H1 (cell line): Measurements from ENCODE around the gene INPP5A. TPM values are rescaled to one million over a fixed set of nuclear protein-coding genes. Genes with fewer than 3 reads are reported as not detected.

Experiments used
- CTCF ChIA-PET: fragments of 300-600 bp; sonication (Branson Sonifier 250); formaldehyde crosslinking; loops from one replicate; lab custom pipeline; 2021; ENCODE audit not compliant: partially characterized antibody; lab: Charles Lee
- POLR2A ChIA-PET: fragments of 300-600 bp; sonication (Branson Sonifier 250); formaldehyde crosslinking; loops from one replicate; lab custom pipeline; 2021; ENCODE audit warnings: inconsistent platforms; ENCODE audit not compliant: partially characterized antibody; lab: Charles Lee
- DNase-seq, 2 experiments: peaks; one replicate each; pipeline versions ENCODE4 v3.0.0 to v3.0.0-alpha.2; 2010 to 2022; ENCODE audit warnings: low spot score in 2 of 2, low read depth in 1 of 2, mixed read lengths in 1 of 2
- FAIRE-seq: peaks from 2 replicates; lab custom pipeline; 2011; peaks lifted over from hg19 to GRCh38; lab: Jason Lieb, UNC
- H2AFZ ChIP-seq: 2 replicates; pipeline ENCODE4 v1.8.1; 2012; ENCODE audit warnings: low read length, inconsistent platforms
- H2AK5ac ChIP-seq: 2 replicates; pipeline ENCODE4 v1.6.1; 2013; ENCODE audit warnings: low read depth, low read length
- H2BK120ac ChIP-seq: replicated peaks from 2 replicates; pipeline ENCODE3; 2013; ENCODE audit warnings: low read depth, low read length, inconsistent platforms
- H2BK12ac ChIP-seq: 2 replicates; pipeline ENCODE4 v1.6.1; 2013; ENCODE audit warnings: low read depth, low read length
- H2BK15ac ChIP-seq: 2 replicates; pipeline ENCODE4 v1.6.1; 2013; ENCODE audit warnings: low read length
- H2BK20ac ChIP-seq: 2 replicates; pipeline ENCODE4 v1.6.1; 2013; ENCODE audit warnings: low read length
- H2BK5ac ChIP-seq: 2 replicates; pipeline ENCODE4 v1.6.1; 2013; ENCODE audit warnings: low read depth, low read length
- H3K14ac ChIP-seq: 2 replicates; pipeline ENCODE4 v1.6.1; 2013; ENCODE audit warnings: inconsistent platforms; ENCODE audit not compliant: insufficient read length
- H3K18ac ChIP-seq: 2 replicates; pipeline ENCODE4 v1.6.1; 2013; ENCODE audit warnings: low read length; ENCODE audit errors: extremely low read depth
- H3K23ac ChIP-seq: 2 replicates; pipeline ENCODE4 v1.6.1; 2013; ENCODE audit warnings: inconsistent platforms; ENCODE audit not compliant: insufficient read length
- H3K23me2 ChIP-seq: 2 replicates; pipeline ENCODE4 v1.6.1; 2013; ENCODE audit warnings: low read depth, low read length
- H3K27ac ChIP-seq: 2 replicates; pipeline ENCODE4 v1.6.1; 2011; ENCODE audit warnings: low read depth, low read length, inconsistent platforms
- H3K27me3 ChIP-seq, 4 experiments: replicated peaks in 1 of 4; 1 replicate in 1 of 4; 2 replicates in 3 of 4; pipeline versions ENCODE4 v1.6.1 to v1.8.1; 2011 to 2013; ENCODE audit warnings: low read length in 3 of 4, mild to moderate bottlenecking in 3 of 4, inconsistent platforms in 2 of 4, mixed read lengths in 2 of 4, moderate library complexity in 1 of 4; ENCODE audit not compliant: control insufficient read depth in 3 of 4, insufficient read depth in 3 of 4; ENCODE audit errors: extremely low read depth in 1 of 4
- H3K36me3 ChIP-seq, 4 experiments: 2 replicates each; pipeline versions ENCODE4 v1.6.1 to v1.8.1; 2011 to 2013; ENCODE audit warnings: mild to moderate bottlenecking in 4 of 4, low read length in 3 of 4, moderate library complexity in 2 of 4, control low read depth in 1 of 4, inconsistent platforms in 1 of 4; ENCODE audit not compliant: insufficient read depth in 4 of 4, control insufficient read depth in 2 of 4
- H3K4ac ChIP-seq: replicated peaks from 2 replicates; pipeline ENCODE3; 2013; ENCODE audit warnings: low read length, low read depth, mixed read lengths, inconsistent platforms; ENCODE audit not compliant: insufficient read length
- H3K4me1 ChIP-seq, 4 experiments: replicated peaks in 1 of 4; 1 replicate in 1 of 4; 2 replicates in 3 of 4; pipeline versions ENCODE4 v1.6.1 to v1.8.1; 2011 to 2013; ENCODE audit warnings: low read length in 3 of 4, inconsistent platforms in 2 of 4, mixed read lengths in 1 of 4; ENCODE audit not compliant: insufficient read depth in 4 of 4, control insufficient read depth in 3 of 4
- H3K4me2 ChIP-seq, 2 experiments: 2 replicates each; pipeline versions ENCODE4 v1.6.1 to v1.8.1; 2011 to 2013; ENCODE audit warnings: low read depth in 2 of 2, low read length in 2 of 2, control low read depth in 1 of 2, inconsistent platforms in 1 of 2, mild to moderate bottlenecking in 1 of 2; ENCODE audit not compliant: insufficient read depth in 1 of 2
- H3K4me3 ChIP-seq, 4 experiments: fragments of 200-600, 300-600 bp in 1 of 4; sonication (generic), shearing (Covaris generic), sonication (Bioruptor Twin) in 1 of 4; 2 replicates each; pipeline versions ENCODE4 v1.5.1 to v1.8.1; 2011 to 2016; ENCODE audit warnings: low read length in 4 of 4, low read depth in 3 of 4, control low read depth in 2 of 4, inconsistent platforms in 2 of 4, mild to moderate bottlenecking in 2 of 4, mixed read lengths in 1 of 4, moderate library complexity in 1 of 4; ENCODE audit not compliant: insufficient read depth in 2 of 4; ENCODE audit errors: extremely low read depth in 1 of 4
- H3K56ac ChIP-seq: replicated peaks from 2 replicates; pipeline ENCODE3; 2013; ENCODE audit warnings: low read depth, mild to moderate bottlenecking, mixed read lengths, low read length, inconsistent platforms; ENCODE audit not compliant: insufficient read length
- H3K79me1 ChIP-seq: 2 replicates; pipeline ENCODE4 v1.6.1; 2013; ENCODE audit warnings: low read depth, low read length, control low read depth
- H3K79me2 ChIP-seq, 2 experiments: 2 replicates each; pipeline versions ENCODE4 v1.6.1 to v1.8.1; 2012 to 2013; ENCODE audit warnings: low read length in 2 of 2, mild to moderate bottlenecking in 2 of 2, inconsistent platforms in 1 of 2; ENCODE audit not compliant: insufficient read depth in 2 of 2, control insufficient read depth in 1 of 2
- H3K9ac ChIP-seq, 4 experiments: replicated peaks in 1 of 4; 1 replicate in 1 of 4; 2 replicates in 3 of 4; pipeline versions ENCODE4 v1.6.1 to v1.8.1; 2011 to 2013; ENCODE audit warnings: low read depth in 3 of 4, low read length in 3 of 4, control low read depth in 2 of 4, mild to moderate bottlenecking in 2 of 4, moderate library complexity in 2 of 4, inconsistent platforms in 1 of 4; ENCODE audit errors: extremely low read depth in 1 of 4
- H3K9me3 ChIP-seq, 2 experiments: 2 replicates each; pipeline versions ENCODE4 v1.6.1 to v1.8.1; 2012 to 2013; ENCODE audit warnings: mild to moderate bottlenecking in 2 of 2, moderate library complexity in 2 of 2, control low read depth in 1 of 2, inconsistent platforms in 1 of 2, low read depth in 1 of 2, low read length in 1 of 2, mixed read lengths in 1 of 2; ENCODE audit not compliant: insufficient read depth in 2 of 2
- H4K20me1 ChIP-seq, 2 experiments: replicated peaks in 1 of 2; 2 replicates each; pipeline versions ENCODE3 to v1.8.1; 2011 to 2013; ENCODE audit warnings: inconsistent platforms in 2 of 2, low read length in 2 of 2, mild to moderate bottlenecking in 1 of 2; ENCODE audit not compliant: insufficient read depth in 2 of 2, control insufficient read depth in 1 of 2
- H4K5ac ChIP-seq: 2 replicates; pipeline ENCODE4 v1.6.1; 2013; ENCODE audit warnings: low read length, low read depth, mixed read lengths, inconsistent platforms; ENCODE audit not compliant: insufficient read length
- H4K8ac ChIP-seq: 2 replicates; pipeline ENCODE4 v1.8.0; 2013; ENCODE audit warnings: mild to moderate bottlenecking, moderate library complexity, low read length, inconsistent platforms; ENCODE audit not compliant: insufficient read depth; ENCODE audit errors: extremely low read depth
- H4K91ac ChIP-seq: replicated peaks from 2 replicates; pipeline ENCODE3; 2013; ENCODE audit warnings: low read length, mixed read lengths, inconsistent platforms; ENCODE audit not compliant: insufficient read length
- BACH1 ChIP-seq: IDR thresholded peaks from 2 replicates; pipeline ENCODE4 v1.6.1; 2012; ENCODE audit warnings: low read length, improper control_type of control experiment
- CEBPB ChIP-seq: IDR thresholded peaks from 2 replicates; pipeline ENCODE4 v1.6.1; 2012; ENCODE audit warnings: low read depth, low read length
- GTF2F1 ChIP-seq: IDR thresholded peaks from 2 replicates; pipeline ENCODE4 v1.6.1; 2012; ENCODE audit warnings: low read depth, low read length, improper control_type of control experiment, borderline replicate concordance
- POU5F1 ChIP-seq: IDR thresholded peaks from 2 replicates; pipeline ENCODE4 v1.6.1; 2011; ENCODE audit warnings: low read depth, mild to moderate bottlenecking, low read length, moderate library complexity
- SIRT6 ChIP-seq: IDR thresholded peaks from one replicate; pipeline ENCODE4 v1.7.1; 2012; ENCODE audit warnings: low read length, inconsistent platforms
- SP4 ChIP-seq: IDR thresholded peaks from 2 replicates; pipeline ENCODE4 v1.6.1; 2012; ENCODE audit warnings: low read length, inconsistent platforms
- TAF7 ChIP-seq: optimal IDR thresholded peaks from 2 replicates; pipeline ENCODE3; 2011; ENCODE audit warnings: low read depth, mild to moderate bottlenecking, inconsistent platforms, low read length, moderate library complexity, borderline replicate concordance
- TCF12 ChIP-seq: IDR thresholded peaks from 2 replicates; pipeline ENCODE4 v1.6.1; 2011; ENCODE audit warnings: low read depth, mild to moderate bottlenecking, low read length
- ZNF274 ChIP-seq: IDR thresholded peaks from 2 replicates; pipeline ENCODE4 v1.7.0; 2012; ENCODE audit warnings: low read length, borderline replicate concordance; ENCODE audit errors: extremely low read depth
- WGBS, 2 experiments: shearing (Covaris generic) in 1 of 2; methylation state at CpG; one replicate each; pipeline versions ENCODE4 v1.1.6 to v1.1.7; 2013 to 2015; ENCODE audit warnings: low lambda C conversion rate in 2 of 2, mixed read lengths in 2 of 2, inconsistent platforms in 1 of 2, low coverage in 1 of 2, missing lambda C conversion rate in 1 of 2; ENCODE audit not compliant: insufficient replicate concordance in 2 of 2, insufficient coverage in 1 of 2, insufficient read length in 1 of 2; ENCODE audit errors: extremely low coverage in 1 of 2, missing lambda C conversion rate in 1 of 2; 5-methylcytosine and 5-hydroxymethylcytosine counted together
- polyA plus RNA-seq, 7 experiments: library from polyadenylated mRNA; depleted of rRNA in 3 of 7; stranded (reverse) in 5 of 7; unstranded in 2 of 7; fragments of >200 nt in 5 of 7; fragments of 200-250 nt in 2 of 7; gene quantifications; 1 replicate in 5 of 7; 2 replicates in 1 of 7; 4 replicates in 1 of 7; pipeline versions ENCODE4 v1.2.1 to v1.2.3, GENCODE V29; 2011 to 2013; ENCODE audit warnings: missing spikeins in 2 of 7, mixed read lengths in 2 of 7
- total RNA-seq: library from RNA; stranded (reverse); fragmentation: NEBNext Ultra II Directional; extraction: Animal tissue kit (Norgen Biotek cat#: 25700); gene quantifications from 2 replicates; pipeline ENCODE4 v1.2.1, GENCODE V29; 2021

INPP5A gene
- total and polyA plus RNA-seq, 2 of the 8 experiments (the other 6 are each of a cell fraction or from before 2014, with no cell fraction given), result 19.7 to 27.5 TPM

DNA sequence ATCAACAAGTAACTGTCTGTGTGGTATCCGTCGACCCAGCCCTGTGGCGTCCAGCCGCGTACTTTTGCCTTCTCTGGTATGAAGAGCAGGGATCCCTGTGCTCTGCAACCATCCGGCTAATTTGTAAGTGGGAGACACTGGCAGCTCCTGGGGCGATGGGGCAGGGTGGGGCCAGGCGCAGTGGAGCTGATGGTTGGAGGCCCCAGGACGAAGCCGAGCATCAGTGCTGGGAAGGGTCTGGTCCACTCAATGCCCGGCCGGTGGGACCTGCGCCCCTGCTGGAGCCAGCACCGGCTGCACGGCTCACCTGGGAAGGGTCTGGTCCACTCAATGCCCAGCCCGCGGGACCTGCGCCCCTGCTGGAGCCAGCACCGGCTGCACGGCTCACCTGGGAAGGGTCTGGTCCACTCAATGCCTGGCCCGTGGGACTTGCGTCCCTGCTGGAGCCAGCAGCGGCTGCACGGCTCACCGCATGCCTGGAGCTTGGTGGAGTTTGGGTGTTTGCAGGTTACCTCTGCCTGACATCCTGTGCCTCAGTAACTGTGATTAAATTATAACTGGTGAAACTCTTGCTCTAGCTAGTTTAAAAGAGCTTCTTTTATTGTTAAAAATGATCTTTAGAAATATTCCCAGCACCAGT lies 152.3 kb downstream of the INPP5A start:
- Histone ChIP-seq H2BK120ac (no peak overlapping the region), H3K23ac (no peak overlapping the region), H3K27ac (no peak overlapping the region), H3K4me3 (no peak overlapping the region), H3K56ac (no peak overlapping the region), H3K27me3 (no peaks in the 10 kb centered on the region), H3K4me1 (no peaks in the 10 kb centered on the region; a peak in 3 of 7 replicates), H3K79me2 (no peaks in the 10 kb centered on the region), H4K91ac (no peak overlapping the region), H2BK15ac (no peak overlapping the region), H3K18ac (no peak overlapping the region), H3K4ac (no peak overlapping the region), H2BK20ac (no peak overlapping the region), H4K20me1 (peaks cover 0 to 11% of the 10 kb centered on the region in 2 experiments), H2AK5ac (no peak overlapping the region), H4K5ac (no peak overlapping the region), H2BK5ac (no peak overlapping the region), H2AFZ (no peak overlapping the region), H2BK12ac (no peak overlapping the region), H3K9ac (no peak overlapping the region; a peak in 1 of 7 replicates), H3K14ac (no peak overlapping the region), H3K79me1 (peaks cover 2% of the 10 kb centered on the region; the same call in 1 of the 2 replicates), H3K36me3 (no peaks in the 10 kb centered on the region; a peak in 1 of 8 replicates), H4K8ac (no peak overlapping the region), H3K4me2 (no peak overlapping the region), H3K9me3 (no peaks in the 10 kb centered on the region), H3K23me2 (no peaks in the 10 kb centered on the region)
- 90% methylated on average over 25 of the region's 25 CpGs; no CpG with 5 or more reads in 1 of the 2 experiments for WGBS, 2 experiments
- POLR2A ChIA-PET, result no interaction called here
- FAIRE-seq (no peak), DNase-seq (no peak)
- CTCF ChIA-PET, result interaction anchor here (1.0 to 1.2 kb wide), 2 partner anchors 35 to 54 kb away, joined by 3 to 4 read pairs; no protein-coding TSS in a partner anchor
- no peak for TF ChIP-seq POU5F1
- no peak for TF ChIP-seq TCF12
- TF ChIP-seq CEBPB, result no peak
- TF ChIP-seq BACH1, result no peak
- TF ChIP-seq GTF2F1, result no peak
- TF ChIP-seq SIRT6, result no peak
- no peak for TF ChIP-seq ZNF274
- no peak for TF ChIP-seq TAF7
- TF ChIP-seq SP4, result no peak
